ENCODE results near the gene FGD4. TPM values are rescaled to one million over a fixed set of nuclear protein-coding genes. Genes with fewer than 3 reads are reported as not detected.

Gene FGD4
- total RNA-seq, 1 donor from 2014 or later, result 55.6 TPM

DNA sequence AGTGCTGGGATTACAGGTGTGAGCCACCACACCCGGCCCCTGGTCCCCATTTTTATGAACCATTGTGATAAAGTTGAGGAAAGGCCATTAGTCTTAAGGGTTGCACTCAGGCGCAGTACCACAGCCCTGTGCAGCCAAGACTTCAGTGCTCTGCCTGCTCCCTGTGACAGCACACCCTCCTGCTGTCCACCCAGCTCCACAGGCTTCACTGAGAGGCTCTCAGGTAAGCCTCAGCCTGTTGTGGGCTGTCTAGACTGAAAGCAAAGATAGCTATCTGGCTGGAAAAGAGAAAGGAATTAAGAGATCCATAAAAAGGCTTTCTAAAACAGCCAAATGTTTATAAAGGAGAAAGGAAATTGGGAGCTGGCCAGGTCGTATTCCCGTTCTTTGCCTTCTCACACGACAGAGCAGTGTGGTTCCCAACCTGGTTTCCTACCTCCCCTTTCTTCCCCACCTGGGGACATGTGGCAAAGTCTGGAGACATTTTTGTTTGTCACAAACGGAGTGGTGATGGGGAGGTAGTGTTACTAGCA is 260.6 kb downstream of the FGD4 start:
- ATAC-seq (peak in 1 of 2 donors; percentile 12), DNase-seq (no peak)
- Histone ChIP-seq H3K9me3 (no peaks in the 10 kb centered on the region), H3K36me3 (no peaks in the 10 kb centered on the region), H3K4me3 (no peak overlapping the region), H3K27ac (peak overlapping the region; percentile 0), H3K4me1 (no peaks in the 10 kb centered on the region), H3K27me3 (ENCODE audit: low read depth) (no peaks in the 10 kb centered on the region)
- TF ChIP-seq, protein P1, sequence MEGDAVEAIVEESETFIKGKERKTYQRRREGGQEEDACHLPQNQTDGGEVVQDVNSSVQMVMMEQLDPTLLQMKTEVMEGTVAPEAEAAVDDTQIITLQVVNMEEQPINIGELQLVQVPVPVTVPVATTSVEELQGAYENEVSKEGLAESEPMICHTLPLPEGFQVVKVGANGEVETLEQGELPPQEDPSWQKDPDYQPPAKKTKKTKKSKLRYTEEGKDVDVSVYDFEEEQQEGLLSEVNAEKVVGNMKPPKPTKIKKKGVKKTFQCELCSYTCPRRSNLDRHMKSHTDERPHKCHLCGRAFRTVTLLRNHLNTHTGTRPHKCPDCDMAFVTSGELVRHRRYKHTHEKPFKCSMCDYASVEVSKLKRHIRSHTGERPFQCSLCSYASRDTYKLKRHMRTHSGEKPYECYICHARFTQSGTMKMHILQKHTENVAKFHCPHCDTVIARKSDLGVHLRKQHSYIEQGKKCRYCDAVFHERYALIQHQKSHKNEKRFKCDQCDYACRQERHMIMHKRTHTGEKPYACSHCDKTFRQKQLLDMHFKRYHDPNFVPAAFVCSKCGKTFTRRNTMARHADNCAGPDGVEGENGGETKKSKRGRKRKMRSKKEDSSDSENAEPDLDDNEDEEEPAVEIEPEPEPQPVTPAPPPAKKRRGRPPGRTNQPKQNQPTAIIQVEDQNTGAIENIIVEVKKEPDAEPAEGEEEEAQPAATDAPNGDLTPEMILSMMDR (IDR thresholded peaks at IDR 0.05), result no peak
- intact Hi-C loops (cut with DNase I), result no loop called here

DNA sequence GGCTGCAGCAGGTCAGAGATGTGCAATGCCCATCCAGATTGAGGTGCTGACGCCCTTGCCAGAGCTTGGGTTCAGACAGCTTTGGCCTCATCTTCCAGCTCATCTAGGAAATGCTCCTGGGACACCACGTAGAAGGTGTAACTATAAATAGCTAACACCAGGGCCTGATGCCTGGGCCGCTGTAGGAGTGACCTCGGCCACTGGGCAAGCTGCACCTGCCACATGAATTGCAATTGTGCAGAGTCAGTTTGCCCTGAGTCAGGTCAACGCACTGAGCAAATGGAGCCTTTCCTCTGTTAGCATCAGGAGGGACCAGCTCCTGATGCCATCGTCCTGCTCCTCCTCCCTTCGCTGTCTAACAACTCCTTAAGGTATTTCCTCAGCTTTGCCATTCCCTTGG is 262.3 kb downstream of the FGD4 start:
- H3K4me1 ChIP-seq, result no peaks in the 10 kb centered on the region
- no peak overlapping the region for H3K4me3 ChIP-seq
- no peaks in the 10 kb centered on the region for H3K36me3 ChIP-seq
- TF ChIP-seq, protein P1 (IDR thresholded peaks at IDR 0.05), result no peak
- ATAC-seq, result no peak
- no peaks in the 10 kb centered on the region for H3K9me3 ChIP-seq
- intact Hi-C loops (cut with DNase I), result no loop called here
- no peak overlapping the region for H3K27ac ChIP-seq
- no peaks in the 10 kb centered on the region for H3K27me3 ChIP-seq (ENCODE audit: low read depth)
- DNase-seq, result no peak

DNA sequence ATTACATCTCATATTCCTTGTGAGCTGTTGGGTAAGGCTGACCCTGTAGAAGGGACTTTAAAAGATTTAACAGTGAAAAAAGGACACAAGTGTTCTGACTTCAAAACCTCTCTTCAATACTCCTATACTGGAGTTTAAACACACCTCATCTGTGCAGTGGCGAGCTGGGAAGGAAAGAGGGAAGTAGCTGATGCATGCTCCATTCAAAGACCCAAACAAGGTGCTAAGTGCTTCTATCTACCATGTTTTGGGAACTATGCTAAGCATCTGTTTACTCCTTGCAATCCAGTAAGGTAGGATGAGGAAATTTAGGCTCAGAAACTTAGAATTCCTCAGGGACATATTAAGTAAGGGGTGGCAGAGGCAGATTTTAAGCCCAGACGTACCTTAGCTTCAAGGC is 263.3 kb downstream of the FGD4 start:
- no peaks in the 10 kb centered on the region for H3K36me3 ChIP-seq
- H3K27ac ChIP-seq, result no peak overlapping the region
- H3K27me3 ChIP-seq (ENCODE audit: low read depth), result no peaks in the 10 kb centered on the region
- H3K4me1 ChIP-seq, result no peaks in the 10 kb centered on the region
- no peak overlapping the region for H3K4me3 ChIP-seq
- TF ChIP-seq, protein P1 (IDR thresholded peaks at IDR 0.05), result no peak
- DNase-seq, result no peak
- no peak for ATAC-seq
- H3K9me3 ChIP-seq, result no peaks in the 10 kb centered on the region
- intact Hi-C loops (cut with DNase I), result no loop called here

DNA sequence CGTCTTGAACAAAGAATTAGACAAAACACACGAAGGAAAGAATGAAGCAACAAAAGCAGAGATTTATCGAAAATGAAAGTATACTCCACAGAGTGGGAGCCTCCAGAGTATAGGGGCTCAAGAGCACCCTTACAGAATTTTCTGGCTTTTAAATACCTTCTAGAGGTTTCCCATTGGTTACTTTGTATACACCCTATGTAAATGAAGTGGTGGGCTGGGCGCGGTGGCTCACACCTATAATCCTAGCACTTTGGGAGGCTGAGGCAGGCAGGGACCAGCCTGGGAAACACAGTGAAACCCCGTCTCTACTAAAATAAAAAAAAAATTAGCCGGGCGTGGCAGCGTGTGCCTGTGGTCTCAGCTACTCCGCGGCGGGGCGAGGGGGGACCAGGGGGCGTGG is 266.7 kb downstream of the FGD4 start:
- intact Hi-C loops (cut with DNase I), result no loop called here
- H3K4me1 ChIP-seq, result no peaks in the 10 kb centered on the region
- no peak for ATAC-seq
- TF ChIP-seq, protein P1 (IDR thresholded peaks at IDR 0.05), result no peak
- no peak for DNase-seq
- H3K9me3 ChIP-seq, result no peaks in the 10 kb centered on the region
- no peaks in the 10 kb centered on the region for H3K36me3 ChIP-seq
- no peak overlapping the region for H3K27ac ChIP-seq
- H3K4me3 ChIP-seq, result peak overlapping the region; percentile 30
- H3K27me3 ChIP-seq (ENCODE audit: low read depth), result no peaks in the 10 kb centered on the region

DNA sequence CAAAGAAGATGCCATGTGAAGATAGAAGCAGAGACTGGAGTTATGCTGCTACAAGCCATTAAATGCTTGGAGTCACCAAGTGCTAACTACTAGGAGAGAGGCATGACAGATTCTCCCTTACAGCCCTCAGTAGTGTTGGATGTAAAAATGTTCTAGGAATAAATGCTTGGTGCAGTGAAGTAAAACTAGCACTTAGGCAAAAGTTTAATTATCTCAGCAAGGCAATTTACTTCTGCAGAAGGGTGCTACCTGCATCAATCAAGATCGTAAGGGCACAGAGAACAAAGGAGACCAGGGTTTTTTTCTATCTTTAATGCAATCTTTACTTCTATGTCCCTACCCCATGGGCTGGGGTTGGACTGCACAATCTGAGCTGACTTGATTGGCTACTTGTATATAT is 270.2 kb downstream of the FGD4 start:
- H3K27me3 ChIP-seq (ENCODE audit: low read depth), result no peaks in the 10 kb centered on the region
- ATAC-seq, result no peak
- DNase-seq, result no peak
- intact Hi-C loops (cut with DNase I), result no loop called here
- H3K9me3 ChIP-seq, result no peaks in the 10 kb centered on the region
- peaks cover 9% of the 10 kb centered on the region for H3K4me1 ChIP-seq
- no peaks in the 10 kb centered on the region for H3K36me3 ChIP-seq
- no peak overlapping the region for H3K27ac ChIP-seq
- H3K4me3 ChIP-seq, result no peak overlapping the region
- TF ChIP-seq, protein P1 (IDR thresholded peaks at IDR 0.05), result no peak
